ENCODE measurements around the gene CAMK2B. TPM values are rescaled to one million over a fixed set of nuclear protein-coding genes. Genes with fewer than 3 reads are reported as not detected.
A peak's percentile ranks its signal among the peaks of the same experiment; 100 is the strongest.

Gene CAMK2B
- total RNA-seq, 4 donors from 2014 or later: 7.0 to 19.3 (median 18.5) TPM

- 84 to 87% methylated on average over 14 to 15 of the region's 15 CpGs for WGBS, 2 donors
- TF ChIP-seq POLR2A (IDR thresholded peaks at IDR 0.05): no peak
- TF ChIP-seq, protein P1, sequence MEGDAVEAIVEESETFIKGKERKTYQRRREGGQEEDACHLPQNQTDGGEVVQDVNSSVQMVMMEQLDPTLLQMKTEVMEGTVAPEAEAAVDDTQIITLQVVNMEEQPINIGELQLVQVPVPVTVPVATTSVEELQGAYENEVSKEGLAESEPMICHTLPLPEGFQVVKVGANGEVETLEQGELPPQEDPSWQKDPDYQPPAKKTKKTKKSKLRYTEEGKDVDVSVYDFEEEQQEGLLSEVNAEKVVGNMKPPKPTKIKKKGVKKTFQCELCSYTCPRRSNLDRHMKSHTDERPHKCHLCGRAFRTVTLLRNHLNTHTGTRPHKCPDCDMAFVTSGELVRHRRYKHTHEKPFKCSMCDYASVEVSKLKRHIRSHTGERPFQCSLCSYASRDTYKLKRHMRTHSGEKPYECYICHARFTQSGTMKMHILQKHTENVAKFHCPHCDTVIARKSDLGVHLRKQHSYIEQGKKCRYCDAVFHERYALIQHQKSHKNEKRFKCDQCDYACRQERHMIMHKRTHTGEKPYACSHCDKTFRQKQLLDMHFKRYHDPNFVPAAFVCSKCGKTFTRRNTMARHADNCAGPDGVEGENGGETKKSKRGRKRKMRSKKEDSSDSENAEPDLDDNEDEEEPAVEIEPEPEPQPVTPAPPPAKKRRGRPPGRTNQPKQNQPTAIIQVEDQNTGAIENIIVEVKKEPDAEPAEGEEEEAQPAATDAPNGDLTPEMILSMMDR (IDR thresholded peaks at IDR 0.05): no peak
These were observed 75.7 kb downstream of the CAMK2B start for GRCh38 chr7:44249639-44250234.

GRCh38 chr7:44247868-44248651 is 77.3 kb downstream of the CAMK2B start:
- intact Hi-C loops (cut with DNase I): loop anchor here (10.0 kb wide), 1 partner anchor 317 kb away; no protein-coding TSS in a partner anchor

More at GRCh38 chr7:44249639-44250234, 75.7 kb downstream of the CAMK2B start:
- Histone ChIP-seq H3K9me3 (no peaks in the 10 kb centered on the region), H3K27me3 (no peaks in the 10 kb centered on the region), H3K36me3 (no peaks in the 10 kb centered on the region), H3K4me1 (no peaks in the 10 kb centered on the region), H3K27ac (no peak overlapping the region), H3K4me3 (replicated peaks in 1 of 3) (no peak overlapping the region)
- intact Hi-C loops (cut with DNase I): loop anchor here (10.0 kb wide), 1 partner anchor 315 kb away; no protein-coding TSS in a partner anchor
- DNase-seq: no peak

GRCh38 chr7:44246396-44247113 is 78.8 kb downstream of the CAMK2B start:
- Histone ChIP-seq H3K9me3 (no peaks in the 10 kb centered on the region), H3K4me1 (no peaks in the 10 kb centered on the region), H3K36me3 (no peaks in the 10 kb centered on the region), H3K4me3 (replicated peaks in 1 of 3) (no peak overlapping the region), H3K27ac (no peak overlapping the region), H3K27me3 (no peaks in the 10 kb centered on the region)
- WGBS, 2 donors: 93 to 96% methylated on average over 7 of the region's 7 CpGs
- intact Hi-C loops (cut with DNase I): loop anchor here (10.0 kb wide), 1 partner anchor 318 kb away; no protein-coding TSS in a partner anchor
- no peak for DNase-seq
- TF ChIP-seq POLR2A (IDR thresholded peaks at IDR 0.05): no peak
- TF ChIP-seq, protein P1 (IDR thresholded peaks at IDR 0.05): no peak

More at GRCh38 chr7:44247868-44248651, 77.3 kb downstream of the CAMK2B start:
- Histone ChIP-seq H3K4me1 (no peaks in the 10 kb centered on the region), H3K36me3 (no peaks in the 10 kb centered on the region), H3K27me3 (no peaks in the 10 kb centered on the region), H3K27ac (no peak overlapping the region), H3K4me3 (replicated peaks in 1 of 3) (no peak overlapping the region), H3K9me3 (no peaks in the 10 kb centered on the region)
- WGBS, 2 donors: 71 to 74% methylated on average over 6 to 10 of the region's 10 CpGs
- DNase-seq: no peak
- TF ChIP-seq, protein P1 (IDR thresholded peaks at IDR 0.05): no peak
- TF ChIP-seq POLR2A (IDR thresholded peaks at IDR 0.05): no peak

- intact Hi-C loops (cut with DNase I): loop anchor here (10.0 kb wide), 1 partner anchor 321 kb away; no protein-coding TSS in a partner anchor
- no peak overlapping the region for H3K27ac ChIP-seq
These were observed 81.1 kb downstream of the CAMK2B start for GRCh38 chr7:44244282-44244681.

More at GRCh38 chr7:44244282-44244681, 81.1 kb downstream of the CAMK2B start:
- H3K9me3 ChIP-seq: no peaks in the 10 kb centered on the region
- no peaks in the 10 kb centered on the region for H3K27me3 ChIP-seq
- peaks cover 3 to 6% of the 10 kb centered on the region in 2 donors for H3K4me1 ChIP-seq
- H3K4me3 ChIP-seq (replicated peaks in 1 of 3): no peak overlapping the region
- no peaks in the 10 kb centered on the region for H3K36me3 ChIP-seq
- TF ChIP-seq, protein P1 (IDR thresholded peaks at IDR 0.05): peak in 5 of 6 experiments; percentile 25 to 50 (median 42)
- no peak for TF ChIP-seq POLR2A (IDR thresholded peaks at IDR 0.05)
- peak; percentile 32 to 37 for DNase-seq
- 29 to 71% methylated on average over 2 to 5 of the region's 8 CpGs for WGBS, 2 donors

Measured in thyroid gland (tissue), 4 donors.